ENCODE measurements around the gene LSM2. TPM values are rescaled to one million over a fixed set of nuclear protein-coding genes. Genes with fewer than 3 reads are reported as not detected.
A peak's percentile ranks its signal among the peaks of the same experiment; 100 is the strongest.

LSM2 gene
- total RNA-seq, 2 experiments from 2014 or later: 100 to 108 TPM

GRCh38 chr6:31778999-31779885 lies 27.5 kb downstream of the LSM2 start:
- Mint-ChIP-seq H3K36me3 (ENCODE audit: low read depth) (peaks cover 33% of the 10 kb centered on the region), H3K27me3 (no peaks in the 10 kb centered on the region), H3K4me1 (peaks cover 32% of the 10 kb centered on the region), H3K27ac (no peak overlapping the region), H3K9me3 (no peaks in the 10 kb centered on the region), H3K4me3 (no peak overlapping the region)
- ChIA-PET POLR2A (interaction anchor here (1.5 to 3.2 kb wide), 7 partner anchors 9 to 87 kb away, joined by 4 to 14 read pairs (median 7); partner anchors contain the start of genes DDAH2, HSPA1B and VARS1), CTCF (interaction anchor here (1.4 to 1.7 kb wide), 2 partner anchors 9 to 12 kb away, joined by 3 to 6 read pairs; no protein-coding TSS in a partner anchor)
- DNase-seq: no peak

DNA sequence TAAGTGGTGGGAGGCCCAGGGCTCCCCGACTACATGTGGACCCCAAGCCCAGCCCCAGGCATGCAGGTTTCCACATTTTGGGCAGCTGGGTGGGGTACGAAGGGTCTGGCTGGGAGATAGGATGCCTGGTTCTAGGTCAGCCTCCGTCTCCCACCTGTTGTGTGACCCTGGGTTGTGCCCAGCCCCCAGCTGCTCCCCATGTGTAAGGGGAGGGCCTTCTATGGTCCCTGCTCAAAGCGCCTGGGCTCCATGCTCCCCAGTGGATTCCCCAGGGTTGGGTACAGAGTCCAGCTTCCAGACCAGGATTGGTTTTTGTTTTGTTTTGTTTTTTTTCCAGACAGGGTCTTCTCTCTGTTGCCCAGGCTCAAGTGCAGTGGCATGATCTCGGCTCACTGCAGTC lies 28.6 kb downstream of the LSM2 start:
- no peaks in the 10 kb centered on the region for H3K27me3 Mint-ChIP-seq
- H3K4me1 Mint-ChIP-seq: peaks cover 35% of the 10 kb centered on the region
- ChIA-PET POLR2A (interaction anchor here (0.9 to 3.2 kb wide), 10 partner anchors 11 to 284 kb away, joined by 3 to 14 read pairs (median 8); partner anchors contain the start of genes DDAH2, GPANK1, HSPA1B and MSH5), CTCF (interaction anchor here (1.2 to 1.4 kb wide), 2 partner anchors 9 to 12 kb away, joined by 5 to 9 read pairs; no protein-coding TSS in a partner anchor)
- H3K4me3 Mint-ChIP-seq: no peak overlapping the region
- H3K27ac Mint-ChIP-seq: peak overlapping the region; percentile 84
- DNase-seq: no peak
- H3K9me3 Mint-ChIP-seq: no peaks in the 10 kb centered on the region
- H3K36me3 Mint-ChIP-seq (ENCODE audit: low read depth): peaks cover 28% of the 10 kb centered on the region

GRCh38 chr6:31777667-31778050 lies 29.1 kb downstream of the LSM2 start:
- no peak for DNase-seq
- ChIA-PET POLR2A (interaction anchor here (0.6 to 3.2 kb wide), 13 partner anchors 8 to 283 kb away, joined by 3 to 14 read pairs (median 5); partner anchors contain the start of genes BAG6, DDAH2, GPANK1 and HSPA1B), CTCF (interaction anchor here (0.8 to 1.4 kb wide), 3 partner anchors 8 to 93 kb away, joined by 3 to 9 read pairs (median 5); no protein-coding TSS in a partner anchor)
- Mint-ChIP-seq H3K4me3 (no peak overlapping the region), H3K36me3 (ENCODE audit: low read depth) (peaks cover 24% of the 10 kb centered on the region), H3K27me3 (no peaks in the 10 kb centered on the region), H3K27ac (peak overlapping the region; percentile 84), H3K4me1 (peaks cover 39% of the 10 kb centered on the region), H3K9me3 (no peaks in the 10 kb centered on the region)

- CTCF ChIA-PET: interaction anchor here (0.8 to 1.4 kb wide), 3 partner anchors 8 to 92 kb away, joined by 3 to 9 read pairs (median 5); no protein-coding TSS in a partner anchor
- peak; percentile 83 for DNase-seq
- Mint-ChIP-seq H3K36me3 (ENCODE audit: low read depth) (peaks cover 22% of the 10 kb centered on the region), H3K27ac (peak within 1 kb of the TSS; percentile 84), H3K27me3 (no peaks in the 10 kb centered on the region), H3K4me3 (peak within 1 kb of the TSS; percentile 63), H3K4me1 (peaks cover 43% of the 10 kb centered on the region), H3K9me3 (no peaks in the 10 kb centered on the region)
- POLR2A ChIA-PET: interaction anchor here (0.6 to 3.2 kb wide), 13 partner anchors 9 to 282 kb away, joined by 3 to 14 read pairs (median 5); partner anchors contain the start of genes BAG6, DDAH2, GPANK1 and HSPA1B
These were observed 29.6 kb downstream of the LSM2 start, which contains the start of gene VWA7 for GRCh38 chr6:31776989-31777666. VWA7 (minus strand) TSS chr6:31777328; CDS start chr6:31776779, 549 bp downstream.

- H3K27me3 Mint-ChIP-seq: no peaks in the 10 kb centered on the region
- no peaks in the 10 kb centered on the region for H3K9me3 Mint-ChIP-seq
- H3K4me3 Mint-ChIP-seq: peak overlapping the region; percentile 63
- peaks cover 22% of the 10 kb centered on the region for H3K36me3 Mint-ChIP-seq (ENCODE audit: low read depth)
- peaks cover 47% of the 10 kb centered on the region for H3K4me1 Mint-ChIP-seq
- peak overlapping the region; percentile 84 for H3K27ac Mint-ChIP-seq
- POLR2A ChIA-PET: interaction anchor here (1.2 to 3.2 kb wide), 10 partner anchors 13 to 125 kb away, joined by 3 to 14 read pairs (median 10); partner anchors contain the start of genes BAG6, GPANK1, HSPA1B and MSH5
- CTCF ChIA-PET: no interaction called here
- no peak for DNase-seq
These were observed 30.2 kb downstream of the LSM2 start for GRCh38 chr6:31776485-31776988.

GRCh38 chr6:31775633-31776484 lies 30.9 kb downstream of the LSM2 start:
- no peaks in the 10 kb centered on the region for H3K27me3 Mint-ChIP-seq
- POLR2A ChIA-PET: interaction anchor here (1.2 to 8.2 kb wide), 6 partner anchors 9 to 38 kb away, joined by 4 to 103 read pairs (median 8); partner anchors contain the start of genes CLIC1, LSM2, MSH5 and VARS1
- H3K9me3 Mint-ChIP-seq: no peaks in the 10 kb centered on the region
- H3K27ac Mint-ChIP-seq: peak overlapping the region; percentile 84
- H3K36me3 Mint-ChIP-seq (ENCODE audit: low read depth): peaks cover 23% of the 10 kb centered on the region
- peaks cover 53% of the 10 kb centered on the region for H3K4me1 Mint-ChIP-seq
- DNase-seq: no peak
- peak overlapping the region; percentile 63 for H3K4me3 Mint-ChIP-seq
- CTCF ChIA-PET: interaction anchor here (0.7 to 1.2 kb wide), 3 partner anchors 11 to 31 kb away, joined by 3 to 4 read pairs (median 3); partner anchors contain the start of genes LSM2 and VARS1

GRCh38 chr6:31775184-31775583 lies 31.6 kb downstream of the LSM2 start:
- Mint-ChIP-seq H3K36me3 (ENCODE audit: low read depth) (peaks cover 19% of the 10 kb centered on the region), H3K27ac (peak overlapping the region; percentile 63), H3K9me3 (no peaks in the 10 kb centered on the region), H3K27me3 (no peaks in the 10 kb centered on the region), H3K4me1 (peaks cover 56% of the 10 kb centered on the region), H3K4me3 (no peak overlapping the region)
- DNase-seq: no peak
- ChIA-PET POLR2A (interaction anchor here (0.9 to 8.2 kb wide), 7 partner anchors 10 to 122 kb away, joined by 3 to 103 read pairs (median 5); partner anchors contain the start of genes CLIC1, EHMT2, LSM2 and MSH5), CTCF (interaction anchor here (0.5 to 1.2 kb wide), 4 partner anchors 11 to 1483 kb away, joined by 3 to 4 read pairs (median 3); partner anchors contain the start of genes LSM2 and VARS1)

- Mint-ChIP-seq H3K27me3 (no peaks in the 10 kb centered on the region), H3K4me1 (peaks cover 59% of the 10 kb centered on the region), H3K4me3 (peak overlapping the region; percentile 49), H3K36me3 (ENCODE audit: low read depth) (peaks cover 22% of the 10 kb centered on the region), H3K9me3 (no peaks in the 10 kb centered on the region), H3K27ac (peak overlapping the region; percentile 74)
- ChIA-PET CTCF (interaction anchor here (0.6 to 5.5 kb wide), 6 partner anchors 13 to 1176 kb away, joined by 3 to 88 read pairs (median 4); partner anchors contain the start of genes DDAH2 and MSH5), POLR2A (interaction anchor here (0.7 to 8.2 kb wide), 4 partner anchors 34 to 55 kb away, joined by 3 to 103 read pairs (median 4); partner anchors contain the start of genes CLIC1, DDAH2, HSPA1B and MSH5)
- DNase-seq: no peak
These were observed 34.8 kb downstream of the LSM2 start for GRCh38 chr6:31771992-31772358.

DNA sequence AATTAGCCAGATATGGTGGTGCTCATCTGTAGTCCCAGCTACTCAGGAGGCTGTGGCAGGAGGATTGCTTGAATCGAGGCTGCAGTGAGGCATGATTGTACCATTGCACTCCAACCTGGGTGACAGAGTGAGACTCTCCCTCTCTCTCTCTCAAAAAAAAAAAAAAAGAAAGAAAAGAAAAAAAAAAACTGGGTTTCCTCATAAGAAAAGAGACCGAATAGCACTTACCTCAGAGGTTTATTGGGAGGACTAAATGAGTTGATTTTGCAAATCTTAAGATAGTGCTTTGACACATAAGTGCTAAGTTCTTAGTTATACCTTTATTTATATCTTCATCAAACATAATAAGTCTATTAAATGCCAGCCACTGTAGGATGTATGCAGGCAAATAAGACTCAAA lies 35.9 kb downstream of the LSM2 start:
- POLR2A ChIA-PET: interaction anchor here (0.8 to 8.2 kb wide), 6 partner anchors 16 to 201 kb away, joined by 3 to 103 read pairs (median 4); partner anchors contain the start of genes CLIC1, CSNK2B, DXO and HSPA1B
- no peak for DNase-seq
- peaks cover 47% of the 10 kb centered on the region for H3K4me1 Mint-ChIP-seq

GRCh38 chr6:31769684-31770371 lies 36.9 kb downstream of the LSM2 start:
- ChIA-PET CTCF (interaction anchor here (0.6 to 5.5 kb wide), 45 partner anchors 8 to 170 kb away, joined by 3 to 88 read pairs (median 5); partner anchors contain the start of genes ABHD16A, CLIC1, DDAH2 and GPANK1), POLR2A (interaction anchor here (0.8 to 8.2 kb wide), 11 partner anchors 9 to 202 kb away, joined by 3 to 103 read pairs (median 4); partner anchors contain the start of genes ABHD16A, CLIC1, CSNK2B and DXO)
- Mint-ChIP-seq H3K36me3 (ENCODE audit: low read depth) (peaks cover 23% of the 10 kb centered on the region), H3K9me3 (no peaks in the 10 kb centered on the region), H3K4me3 (no peak overlapping the region), H3K4me1 (peaks cover 37% of the 10 kb centered on the region), H3K27me3 (no peaks in the 10 kb centered on the region), H3K27ac (peak overlapping the region; percentile 57)
- peak; percentile 86 for DNase-seq

More for the DNA sequence above, 35.9 kb downstream of the LSM2 start:
- CTCF ChIA-PET: interaction anchor here (0.7 to 5.5 kb wide), 19 partner anchors 12 to 169 kb away, joined by 3 to 88 read pairs (median 7); partner anchors contain the start of genes ABHD16A, DDAH2, GPANK1 and HSPA1A
- Mint-ChIP-seq H3K27ac (peak overlapping the region; percentile 72), H3K4me3 (no peak overlapping the region), H3K9me3 (no peaks in the 10 kb centered on the region), H3K36me3 (ENCODE audit: low read depth) (peaks cover 24% of the 10 kb centered on the region), H3K27me3 (no peaks in the 10 kb centered on the region)
